HG02938 (cell line): ENCODE results near the gene OR5AC2.

Experiments
- ATAC-seq: cut with Tn5 transposase; IDR thresholded peaks from one replicate; pipeline ENCODE4 v1.9.1; 2021; ENCODE audit warnings: mild to moderate bottlenecking, moderate library complexity; ENCODE audit not compliant: unreplicated experiment

OR5AC2 gene

GRCh38 chr3:98086873-98087272, at the start of gene OR5AC2:
OR5AC2 (plus strand) TSS chr3:98087173; CDS start chr3:98087173, 0 bp downstream.
- ATAC-seq, result no peak

GRCh38 chr3:98038286-98038685, 48.7 kb upstream of the OR5AC2 start:
- ATAC-seq, result no peak

- no peak for ATAC-seq
Measured at GRCh38 chr3:98038876-98039275, 48.1 kb upstream of the OR5AC2 start.

GRCh38 chr3:98039322-98040024, 47.5 kb upstream of the OR5AC2 start:
- ATAC-seq, result peak; percentile 93

GRCh38 chr3:98041350-98041749, 45.6 kb upstream of the OR5AC2 start:
- no peak for ATAC-seq

- ATAC-seq, result no peak
Measured at GRCh38 chr3:98048586-98048985, 38.4 kb upstream of the OR5AC2 start.

GRCh38 chr3:98049271-98049670, 37.7 kb upstream of the OR5AC2 start:
- ATAC-seq, result no peak

- ATAC-seq, result no peak
Measured at GRCh38 chr3:98056035-98056434, 30.9 kb upstream of the OR5AC2 start.

- no peak for ATAC-seq
Measured at GRCh38 chr3:98057631-98058030, 29.3 kb upstream of the OR5AC2 start.

GRCh38 chr3:98058244-98058960, 28.6 kb upstream of the OR5AC2 start:
- no peak for ATAC-seq

- ATAC-seq, result no peak
Measured at GRCh38 chr3:98068824-98069223, 18.1 kb upstream of the OR5AC2 start.

- no peak for ATAC-seq
Measured at GRCh38 chr3:98070840-98071239, 16.1 kb upstream of the OR5AC2 start.

GRCh38 chr3:98073486-98073885, 13.5 kb upstream of the OR5AC2 start:
- no peak for ATAC-seq

GRCh38 chr3:98095882-98096281, 8.9 kb downstream of the OR5AC2 start:
- ATAC-seq, result no peak

GRCh38 chr3:98099848-98100247, 12.9 kb downstream of the OR5AC2 start:
- no peak for ATAC-seq

- ATAC-seq, result no peak
Measured at GRCh38 chr3:98108162-98108561, 21.2 kb downstream of the OR5AC2 start.

- no peak for ATAC-seq
Measured at GRCh38 chr3:98109807-98110549, 23.0 kb downstream of the OR5AC2 start.

GRCh38 chr3:98110550-98110908, 23.6 kb downstream of the OR5AC2 start:
- ATAC-seq, result no peak

GRCh38 chr3:98114264-98114663, 27.3 kb downstream of the OR5AC2 start:
- ATAC-seq, result no peak

GRCh38 chr3:98115717-98116116, 28.7 kb downstream of the OR5AC2 start:
- ATAC-seq, result no peak

- no peak for ATAC-seq
Measured at GRCh38 chr3:98130421-98130820, 43.4 kb downstream of the OR5AC2 start, which contains the start of gene OR5H1. OR5H1 (plus strand) TSS chr3:98130721; CDS start chr3:98132698, 1,977 bp downstream.

- no peak for ATAC-seq
Measured at GRCh38 chr3:98136631-98137030, 49.7 kb downstream of the OR5AC2 start.
